GM19351 (cell line): Measurements from ENCODE around the gene ATOH1.

Experiments
- ATAC-seq: cut with Tn5 transposase; IDR thresholded peaks from one replicate; pipeline ENCODE4 v1.9.1; 2021; ENCODE audit warnings: mild to moderate bottlenecking, moderate library complexity; ENCODE audit not compliant: unreplicated experiment

Gene ATOH1, protein sequence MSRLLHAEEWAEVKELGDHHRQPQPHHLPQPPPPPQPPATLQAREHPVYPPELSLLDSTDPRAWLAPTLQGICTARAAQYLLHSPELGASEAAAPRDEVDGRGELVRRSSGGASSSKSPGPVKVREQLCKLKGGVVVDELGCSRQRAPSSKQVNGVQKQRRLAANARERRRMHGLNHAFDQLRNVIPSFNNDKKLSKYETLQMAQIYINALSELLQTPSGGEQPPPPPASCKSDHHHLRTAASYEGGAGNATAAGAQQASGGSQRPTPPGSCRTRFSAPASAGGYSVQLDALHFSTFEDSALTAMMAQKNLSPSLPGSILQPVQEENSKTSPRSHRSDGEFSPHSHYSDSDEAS

DNA sequence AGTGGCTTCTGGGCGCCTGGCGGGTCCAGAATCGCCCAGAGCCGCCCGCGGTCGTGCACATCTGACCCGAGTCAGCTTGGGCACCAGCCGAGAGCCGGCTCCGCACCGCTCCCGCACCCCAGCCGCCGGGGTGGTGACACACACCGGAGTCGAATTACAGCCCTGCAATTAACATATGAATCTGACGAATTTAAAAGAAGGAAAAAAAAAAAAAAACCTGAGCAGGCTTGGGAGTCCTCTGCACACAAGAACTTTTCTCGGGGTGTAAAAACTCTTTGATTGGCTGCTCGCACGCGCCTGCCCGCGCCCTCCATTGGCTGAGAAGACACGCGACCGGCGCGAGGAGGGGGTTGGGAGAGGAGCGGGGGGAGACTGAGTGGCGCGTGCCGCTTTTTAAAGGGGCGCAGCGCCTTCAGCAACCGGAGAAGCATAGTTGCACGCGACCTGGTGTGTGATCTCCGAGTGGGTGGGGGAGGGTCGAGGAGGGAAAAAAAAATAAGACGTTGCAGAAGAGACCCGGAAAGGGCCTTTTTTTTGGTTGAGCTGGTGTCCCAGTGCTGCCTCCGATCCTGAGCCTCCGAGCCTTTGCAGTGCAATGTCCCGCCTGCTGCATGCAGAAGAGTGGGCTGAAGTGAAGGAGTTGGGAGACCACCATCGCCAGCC lies at the start of gene ATOH1:
TSS of gene ATOH1 (plus strand) at position 422 of the 663 bp plus-strand sequence. CDS start at position 596, 174 bp downstream.
- no peak for ATAC-seq

DNA sequence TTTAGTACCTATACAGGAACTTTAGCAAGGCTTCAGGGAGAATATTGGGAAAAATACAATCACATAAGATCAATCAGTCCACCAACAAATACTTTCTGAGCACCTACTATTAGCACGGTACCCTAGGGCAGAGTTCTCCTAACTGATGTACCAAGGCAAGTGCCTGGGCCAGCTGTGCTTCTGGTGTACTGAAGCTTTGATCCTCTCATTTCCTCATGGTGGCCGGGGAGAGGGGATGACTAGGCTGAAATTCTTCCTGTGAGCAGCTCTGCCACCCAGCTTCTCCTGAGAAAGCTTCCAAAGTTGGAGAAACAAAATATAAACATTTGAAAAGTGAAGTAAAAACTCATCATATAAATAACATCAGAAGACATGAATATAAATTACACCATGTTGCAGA lies 49.3 kb upstream of the ATOH1 start:
- no peak for ATAC-seq

DNA sequence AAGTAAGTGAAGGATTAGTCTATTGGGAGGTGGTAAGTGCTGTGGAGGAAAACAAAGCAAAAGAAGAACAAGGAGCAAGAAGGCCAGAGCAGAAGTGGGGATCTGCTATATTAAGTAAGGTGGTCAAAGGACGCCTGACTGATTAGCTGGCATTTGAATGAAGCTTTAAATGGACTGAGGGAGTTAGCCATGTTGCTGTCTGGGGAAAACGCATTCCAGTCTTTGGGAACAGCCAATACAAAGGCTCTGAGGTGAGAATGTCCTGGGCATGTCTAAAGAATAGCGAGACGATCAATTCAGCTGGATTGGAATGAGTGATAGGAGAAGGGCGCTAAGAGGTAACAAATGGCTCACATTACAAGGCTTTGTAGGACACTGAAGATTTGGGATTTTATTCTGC lies 48.5 kb upstream of the ATOH1 start:
- no peak for ATAC-seq

DNA sequence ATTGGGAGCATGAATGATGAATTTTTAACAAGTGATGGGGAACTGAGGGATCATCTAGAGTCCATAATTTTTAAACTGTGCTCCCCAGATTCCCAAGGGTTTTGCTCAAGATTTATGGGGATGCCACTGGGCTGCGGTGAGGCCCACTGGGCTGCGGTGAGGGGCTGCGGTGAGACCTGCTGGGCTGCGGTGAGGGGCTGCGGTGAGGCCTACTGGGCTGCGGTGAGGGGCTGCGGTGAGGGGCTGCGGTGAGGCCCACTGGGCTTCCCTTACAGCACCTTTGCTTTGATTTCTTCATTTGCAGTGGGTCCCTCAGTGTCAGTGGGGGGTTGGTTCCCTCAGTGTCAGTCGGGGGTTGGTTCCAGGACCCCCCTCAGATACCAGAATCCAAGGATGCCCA lies 47.4 kb upstream of the ATOH1 start:
- no peak for ATAC-seq

DNA sequence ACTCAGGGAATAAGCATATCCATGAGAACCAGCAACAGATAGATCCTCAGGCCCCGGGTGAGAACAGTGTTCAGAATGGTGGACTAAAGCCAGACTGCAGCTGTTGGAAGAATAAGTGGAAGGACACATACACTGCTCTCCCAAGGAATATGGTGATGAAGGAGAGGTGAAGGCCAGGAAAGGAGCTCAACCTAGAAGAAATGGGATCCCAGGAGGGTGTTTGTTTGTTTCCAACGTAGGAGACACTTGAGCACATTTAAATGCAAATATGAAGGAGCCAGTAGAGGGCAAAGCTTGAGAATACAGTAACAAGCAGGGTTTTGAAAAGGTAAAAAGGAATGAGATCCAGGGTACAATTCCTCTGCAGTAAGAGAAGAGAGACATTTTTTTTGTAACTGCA lies 42.4 kb upstream of the ATOH1 start:
- ATAC-seq, result no peak

DNA sequence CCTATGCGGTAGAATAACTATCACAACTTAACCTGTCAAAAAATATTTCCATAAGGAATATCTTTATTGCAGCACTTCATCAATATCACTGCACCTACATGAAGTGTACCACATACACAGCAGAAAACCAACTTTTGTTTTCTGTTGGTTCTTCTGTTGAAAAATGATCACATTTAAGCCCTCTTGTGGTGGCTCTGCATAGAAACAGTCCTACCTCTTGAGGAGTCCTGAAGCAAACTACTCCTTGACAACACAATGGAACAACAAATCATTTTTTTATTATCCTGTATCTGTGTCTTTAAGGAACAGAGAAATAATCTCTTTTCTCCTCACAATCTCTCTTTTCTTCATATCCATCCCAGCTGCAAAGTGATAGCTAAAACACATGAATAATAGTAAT lies 39.8 kb upstream of the ATOH1 start:
- ATAC-seq, result peak; percentile 52

DNA sequence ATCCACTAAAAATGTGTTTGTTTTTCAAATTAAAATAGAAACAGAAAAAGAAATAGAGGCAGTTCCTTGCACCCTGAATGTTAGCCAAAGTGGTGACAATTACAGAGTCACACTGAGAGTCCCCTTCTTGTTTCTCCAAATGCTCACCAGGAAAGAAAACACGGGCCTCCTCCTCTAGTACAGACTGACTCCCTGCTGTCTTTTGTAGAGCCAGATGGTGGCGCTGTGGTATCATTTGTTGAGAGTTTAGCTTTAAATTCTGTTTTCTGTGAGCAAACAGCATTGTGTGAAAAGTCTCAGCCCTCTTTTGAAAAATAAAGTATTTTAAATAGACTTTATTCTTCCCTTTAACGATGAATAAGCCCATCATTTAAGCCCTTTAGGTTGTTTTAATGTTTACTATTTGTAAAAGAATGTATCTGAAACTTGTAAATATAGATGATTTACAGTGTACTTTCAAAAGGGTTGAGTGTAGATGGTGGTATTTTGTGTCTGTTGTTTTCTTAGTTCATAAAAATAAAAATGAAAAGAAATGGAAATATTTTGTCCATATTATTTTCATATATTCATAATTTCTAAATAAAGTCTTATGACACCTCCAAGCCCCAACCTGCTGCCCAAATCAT lies 36.9 kb upstream of the ATOH1 start:
- ATAC-seq, result peak; percentile 87

DNA sequence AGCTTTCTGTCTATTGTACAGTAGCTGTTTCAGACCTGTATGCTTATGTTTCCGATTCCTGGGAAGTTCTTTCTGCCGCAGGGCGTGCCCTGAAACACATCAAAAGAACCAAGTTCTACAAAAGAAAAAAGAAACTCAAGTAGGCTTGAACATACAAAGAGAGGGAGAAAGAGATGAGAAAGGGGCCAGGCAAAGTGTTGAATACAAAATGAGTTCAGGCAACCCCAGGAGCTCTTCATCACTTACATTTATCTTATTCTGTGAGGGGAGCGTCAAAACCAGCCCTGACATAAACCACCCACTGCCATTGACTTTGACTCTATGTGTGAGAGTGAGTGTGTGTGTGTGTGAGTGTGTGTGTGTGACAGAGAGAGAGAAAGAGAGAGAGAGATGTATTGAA lies 26.5 kb upstream of the ATOH1 start:
- no peak for ATAC-seq

DNA sequence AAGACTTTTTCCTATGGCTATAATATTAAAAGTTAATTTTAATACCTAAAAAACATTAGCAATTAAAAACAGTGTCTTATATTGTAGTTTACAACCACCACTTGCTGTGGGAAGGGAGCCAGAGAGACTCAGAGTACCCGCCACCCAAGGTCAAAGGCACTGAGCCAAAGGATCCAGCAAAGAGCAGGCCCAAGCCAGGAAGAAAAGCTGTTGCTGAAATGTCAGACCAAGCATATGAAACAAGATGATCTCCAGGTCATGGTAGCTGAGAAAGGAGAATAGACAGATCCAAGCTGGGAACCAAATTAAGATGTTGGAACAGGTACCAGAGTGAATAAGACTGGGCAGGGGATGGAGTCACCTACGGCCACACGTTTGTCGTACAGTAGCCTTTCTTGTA lies 18.8 kb upstream of the ATOH1 start:
- ATAC-seq, result no peak

DNA sequence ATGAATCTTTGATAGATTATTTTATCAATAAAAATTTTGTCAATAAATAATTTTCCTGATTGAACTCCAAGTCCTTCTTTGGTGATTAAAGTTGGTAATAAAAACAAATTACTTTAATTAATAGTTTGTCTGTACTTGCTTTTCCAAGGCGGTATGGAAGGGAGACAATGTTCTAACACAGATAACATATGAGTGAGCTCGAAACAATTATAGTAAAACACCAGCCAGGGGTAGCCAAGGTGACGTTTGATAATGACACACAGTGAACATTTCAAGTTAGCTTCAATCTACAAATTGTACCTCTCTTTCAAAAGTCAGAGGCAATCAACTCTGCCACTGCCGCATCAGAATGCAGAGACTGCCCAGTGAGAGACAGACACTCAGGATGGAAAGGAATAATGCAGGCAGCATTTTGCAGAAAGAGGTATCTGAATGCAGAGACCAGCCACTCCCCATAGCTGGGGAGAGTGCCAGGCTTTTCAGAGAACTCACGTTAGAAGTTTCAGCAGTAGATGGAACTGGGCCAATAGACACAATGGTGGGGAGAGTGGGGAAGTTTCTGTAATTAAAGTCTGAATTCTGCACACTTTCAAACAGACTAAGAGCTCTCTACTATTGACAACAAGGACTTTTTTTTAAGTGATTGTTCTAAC lies 18.1 kb upstream of the ATOH1 start:
- ATAC-seq, result no peak

DNA sequence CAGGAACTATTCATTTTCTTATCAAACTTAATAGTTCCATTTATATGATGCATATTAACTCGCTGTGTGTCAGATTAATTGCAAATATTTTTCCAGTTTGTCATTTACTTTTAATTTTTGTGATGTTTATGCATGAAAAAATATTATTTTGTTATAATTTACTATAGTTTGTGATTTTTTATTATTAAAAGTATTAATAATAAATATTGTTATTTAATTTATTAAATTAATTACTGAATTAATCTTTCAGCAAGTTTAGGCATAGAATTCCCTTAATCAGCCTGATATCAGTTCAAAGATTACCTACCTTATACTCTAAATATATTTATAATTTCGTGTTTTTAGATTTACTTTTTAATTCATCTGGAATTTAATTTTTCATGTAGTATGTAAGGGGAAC lies 15.5 kb upstream of the ATOH1 start:
- no peak for ATAC-seq

DNA sequence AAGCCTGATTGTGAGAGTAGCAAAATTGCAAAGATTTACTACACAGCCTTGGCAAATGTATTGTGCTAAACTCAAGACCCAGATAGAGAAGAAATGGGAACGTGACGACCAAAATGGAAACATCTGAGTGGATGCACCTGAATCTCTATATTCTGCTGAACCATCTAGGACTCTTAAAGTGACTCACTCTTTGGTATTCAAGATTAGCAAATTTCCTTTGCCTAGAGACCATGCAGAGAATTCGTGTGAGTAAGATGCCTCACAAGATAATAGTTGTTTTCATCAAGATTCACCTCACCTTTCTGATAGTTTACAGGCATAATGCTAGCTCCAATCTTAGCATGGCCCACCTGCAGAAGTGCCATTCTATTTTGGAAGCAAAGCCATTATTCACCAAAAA lies 14.4 kb upstream of the ATOH1 start:
- ATAC-seq, result no peak

DNA sequence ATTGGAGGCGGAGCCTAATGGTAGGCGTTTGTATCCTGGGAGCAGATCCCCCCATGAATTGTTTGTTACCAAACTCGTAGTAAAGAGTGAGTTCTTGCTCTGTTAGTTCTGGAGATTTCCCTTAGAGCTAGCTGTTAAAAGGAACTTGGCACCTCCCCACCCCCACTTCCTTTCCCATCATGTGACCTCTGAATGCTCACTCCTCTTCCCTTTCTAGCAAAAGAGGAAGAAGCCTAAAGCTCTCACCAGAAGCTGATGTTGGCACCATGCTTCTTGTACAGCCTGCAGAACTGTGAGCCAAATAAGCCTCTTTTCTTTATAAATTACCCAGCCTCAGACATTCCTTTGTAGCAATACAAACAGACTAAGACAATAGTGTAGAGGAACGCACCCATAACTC lies 13.8 kb upstream of the ATOH1 start:
- no peak for ATAC-seq

DNA sequence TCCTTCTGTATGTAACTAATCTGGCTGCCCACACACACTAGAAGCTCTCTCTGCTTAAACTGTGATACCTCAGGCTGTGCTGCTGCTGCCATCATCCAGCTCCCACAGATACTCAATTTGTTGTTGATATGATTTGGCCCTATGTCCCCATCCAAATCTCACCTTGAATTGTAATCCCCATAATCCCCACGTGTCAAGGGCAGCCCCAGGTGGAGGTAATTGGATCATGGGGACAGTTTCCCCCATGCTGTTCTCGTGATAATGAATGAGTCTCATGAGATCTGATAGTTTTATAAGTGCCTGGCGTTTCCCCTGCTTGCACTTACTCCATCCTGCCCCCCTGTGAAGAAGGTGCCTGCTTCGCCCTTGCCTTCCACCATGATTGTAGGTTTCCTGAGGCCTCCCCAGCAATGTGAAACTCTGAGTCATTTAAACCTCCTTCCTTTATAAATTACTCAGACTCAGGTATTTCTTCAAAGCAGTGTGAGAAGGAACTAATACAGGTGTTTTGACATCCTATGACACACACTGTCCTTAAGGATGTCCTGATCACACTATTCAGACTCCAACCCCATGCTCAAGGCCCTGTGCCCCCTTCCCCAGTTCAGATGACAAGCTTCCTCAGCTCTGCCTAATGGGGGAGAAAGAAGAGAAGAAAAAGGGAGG lies 2.9 kb upstream of the ATOH1 start:
- ATAC-seq, result no peak

DNA sequence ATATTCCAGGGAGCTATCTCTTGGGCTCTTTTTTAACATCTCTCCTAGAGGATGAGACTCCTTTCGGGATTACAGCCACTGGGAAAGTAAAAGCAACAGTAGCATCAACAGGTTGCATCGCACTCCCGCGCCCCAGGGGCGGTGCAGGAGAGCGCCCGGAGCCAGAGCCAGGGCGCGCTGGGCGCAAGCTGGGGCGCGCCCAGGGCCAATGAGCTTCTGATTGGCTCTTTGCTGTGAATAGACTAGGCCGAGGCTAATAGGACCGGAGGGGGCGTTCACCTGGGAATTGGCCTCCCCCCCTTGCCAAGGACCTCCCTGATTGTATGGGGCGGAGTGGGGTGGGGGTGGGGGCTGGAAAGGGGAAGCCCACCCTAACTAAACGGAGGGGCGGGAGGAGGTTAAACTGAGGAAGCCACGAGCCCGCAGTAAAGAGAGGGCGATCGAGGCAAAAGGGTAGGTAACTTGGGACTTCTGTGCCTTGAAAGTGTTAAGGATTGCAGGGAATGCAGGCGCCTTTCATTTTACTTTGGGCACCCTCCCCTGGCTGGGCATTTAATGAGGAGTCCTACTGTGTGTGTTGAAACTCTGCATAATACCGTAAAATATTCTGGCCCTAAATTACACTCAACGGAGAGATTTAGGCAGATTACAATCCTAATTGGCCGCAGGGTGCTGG lies 1.1 kb upstream of the ATOH1 start:
- ATAC-seq, result no peak

DNA sequence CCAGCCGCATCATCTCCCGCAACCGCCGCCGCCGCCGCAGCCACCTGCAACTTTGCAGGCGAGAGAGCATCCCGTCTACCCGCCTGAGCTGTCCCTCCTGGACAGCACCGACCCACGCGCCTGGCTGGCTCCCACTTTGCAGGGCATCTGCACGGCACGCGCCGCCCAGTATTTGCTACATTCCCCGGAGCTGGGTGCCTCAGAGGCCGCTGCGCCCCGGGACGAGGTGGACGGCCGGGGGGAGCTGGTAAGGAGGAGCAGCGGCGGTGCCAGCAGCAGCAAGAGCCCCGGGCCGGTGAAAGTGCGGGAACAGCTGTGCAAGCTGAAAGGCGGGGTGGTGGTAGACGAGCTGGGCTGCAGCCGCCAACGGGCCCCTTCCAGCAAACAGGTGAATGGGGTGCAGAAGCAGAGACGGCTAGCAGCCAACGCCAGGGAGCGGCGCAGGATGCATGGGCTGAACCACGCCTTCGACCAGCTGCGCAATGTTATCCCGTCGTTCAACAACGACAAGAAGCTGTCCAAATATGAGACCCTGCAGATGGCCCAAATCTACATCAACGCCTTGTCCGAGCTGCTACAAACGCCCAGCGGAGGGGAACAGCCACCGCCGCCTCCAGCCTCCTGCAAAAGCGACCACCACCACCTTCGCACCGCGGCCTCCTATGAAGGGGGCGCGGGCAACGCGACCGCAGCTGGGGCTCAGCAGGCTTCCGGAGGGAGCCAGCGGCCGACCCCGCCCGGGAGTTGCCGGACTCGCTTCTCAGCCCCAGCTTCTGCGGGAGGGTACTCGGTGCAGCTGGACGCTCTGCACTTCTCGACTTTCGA lies 654 bp downstream of the ATOH1 start:
- ATAC-seq, result no peak

DNA sequence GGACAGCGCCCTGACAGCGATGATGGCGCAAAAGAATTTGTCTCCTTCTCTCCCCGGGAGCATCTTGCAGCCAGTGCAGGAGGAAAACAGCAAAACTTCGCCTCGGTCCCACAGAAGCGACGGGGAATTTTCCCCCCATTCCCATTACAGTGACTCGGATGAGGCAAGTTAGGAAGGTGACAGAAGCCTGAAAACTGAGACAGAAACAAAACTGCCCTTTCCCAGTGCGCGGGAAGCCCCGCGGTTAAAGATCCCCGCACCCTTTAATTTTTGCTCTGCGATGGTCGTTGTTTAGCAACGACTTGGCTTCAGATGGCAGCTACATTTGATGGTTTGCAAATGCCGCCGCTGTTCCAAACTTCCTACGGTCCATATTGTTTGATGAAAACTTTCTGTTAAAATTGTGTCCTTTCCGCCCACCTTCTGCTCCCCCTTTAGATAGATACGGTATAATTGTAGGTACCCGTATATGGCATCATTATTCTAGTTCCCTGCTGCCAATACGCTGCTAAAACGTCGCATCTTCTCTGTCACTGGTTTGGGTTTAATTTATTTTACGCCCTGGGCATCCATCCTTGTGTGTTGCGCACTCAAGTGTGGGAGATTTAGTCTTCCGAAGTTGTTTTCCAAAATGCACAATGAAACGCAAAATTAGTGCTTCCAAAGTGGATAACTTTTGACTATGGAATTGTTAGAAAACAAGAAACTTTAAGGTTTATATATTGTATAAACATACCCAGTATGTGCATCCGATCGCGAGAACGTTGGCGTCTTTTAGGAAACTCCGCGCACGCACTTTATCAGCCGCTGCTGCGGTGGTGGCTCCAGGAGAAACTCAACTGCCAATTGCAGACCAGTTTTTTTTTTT lies 1.5 kb downstream of the ATOH1 start:
- no peak for ATAC-seq

DNA sequence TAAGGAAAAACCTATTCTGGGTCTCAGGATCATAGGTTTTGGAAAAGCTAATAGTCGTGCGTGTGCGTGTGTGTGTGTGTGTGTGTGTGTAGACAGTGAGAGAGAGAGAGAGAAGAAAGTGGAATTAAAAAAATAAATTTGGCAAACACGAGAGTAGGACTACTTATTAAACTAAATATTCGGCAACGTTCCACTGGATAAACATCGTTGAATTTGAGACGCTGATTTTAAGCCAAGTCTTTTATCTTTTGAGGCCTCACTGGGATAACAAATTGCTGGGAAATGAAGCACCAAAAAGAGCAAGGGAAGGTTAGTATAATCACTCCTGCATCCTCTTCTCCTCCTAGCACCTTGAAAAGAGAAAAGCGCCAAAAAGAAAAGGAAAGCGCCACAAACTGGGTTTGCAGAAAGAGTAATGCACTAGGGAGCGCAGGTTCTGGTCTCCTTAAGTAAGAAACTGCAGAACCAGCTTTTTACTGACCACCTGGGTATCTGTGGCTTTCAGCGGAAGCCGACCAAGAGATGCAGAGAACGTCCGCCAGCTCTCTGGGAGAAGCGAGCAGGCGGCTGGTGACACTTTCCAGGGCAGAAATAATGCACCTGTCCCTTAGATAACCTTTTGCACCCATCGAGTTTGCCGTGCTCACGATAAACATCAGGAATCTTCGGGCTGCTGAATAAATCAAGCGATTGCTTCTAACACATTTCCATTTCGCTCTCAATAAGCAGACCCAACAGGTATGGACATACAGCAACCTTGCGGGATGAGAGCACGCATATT lies 3.4 kb downstream of the ATOH1 start:
- no peak for ATAC-seq
